ENCODE results near the gene TBX22.
"Not testable (repeated sequence)": the region's sequence is repeated elsewhere in the genome, so short reads cannot be mapped to it uniquely, and the experiment has no call there.

TBX22 gene

GRCh38 chrX:80014141-80014940, at the start of gene TBX22:
Gene TBX22 (plus strand): TSS chrX:80014753. CDS start chrX:80022270, 7,517 bp downstream.
- no peak for DNase-seq

GRCh38 chrX:79975605-79976004, 38.9 kb upstream of the TBX22 start:
- DNase-seq: no peak

GRCh38 chrX:80004458-80004857, 10.1 kb upstream of the TBX22 start:
- DNase-seq: no peak

DNA sequence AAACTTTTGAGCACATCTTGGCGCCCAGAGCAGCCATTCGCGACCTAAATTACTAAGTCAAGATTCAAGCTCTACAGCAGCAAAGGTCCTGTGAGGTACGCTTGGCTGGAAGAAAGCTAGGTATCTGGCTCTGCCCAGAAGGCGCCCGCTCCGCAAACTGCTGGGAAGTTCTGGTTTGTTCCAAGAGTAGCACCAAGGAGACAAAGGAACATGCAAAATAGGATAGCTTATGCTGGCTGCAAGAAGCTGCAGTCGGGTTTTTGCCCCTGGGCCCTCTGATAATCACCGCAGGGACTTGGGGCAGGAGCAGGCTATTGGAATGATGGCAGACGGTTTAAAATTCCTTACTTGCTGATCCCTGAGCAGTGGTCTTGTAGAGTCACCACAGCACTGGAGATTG, 3.0 kb upstream of the TBX22 start:
- DNase-seq: no peak

GRCh38 chrX:80016182-80016581, 1.6 kb downstream of the TBX22 start:
- no peak for DNase-seq

DNA sequence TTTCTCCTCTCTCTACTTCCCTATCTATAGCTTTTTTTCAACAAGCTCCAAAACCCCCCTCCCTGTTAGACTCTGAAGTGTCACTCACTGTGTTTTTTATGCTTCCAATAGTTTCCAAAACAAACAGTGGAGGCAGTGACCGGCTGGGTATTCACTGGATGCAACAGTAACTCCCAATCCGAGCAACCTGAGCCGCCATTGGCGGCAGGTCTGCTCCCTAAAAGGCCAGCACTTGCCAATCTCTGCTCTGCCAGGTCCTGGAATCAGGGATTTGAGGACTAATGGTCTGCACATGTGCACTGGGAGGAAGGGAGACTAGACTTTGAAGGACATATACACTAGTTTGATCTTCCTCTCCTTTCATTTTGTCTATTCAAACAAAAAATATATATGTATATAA, 7.1 kb downstream of the TBX22 start:
- no peak for DNase-seq

DNA sequence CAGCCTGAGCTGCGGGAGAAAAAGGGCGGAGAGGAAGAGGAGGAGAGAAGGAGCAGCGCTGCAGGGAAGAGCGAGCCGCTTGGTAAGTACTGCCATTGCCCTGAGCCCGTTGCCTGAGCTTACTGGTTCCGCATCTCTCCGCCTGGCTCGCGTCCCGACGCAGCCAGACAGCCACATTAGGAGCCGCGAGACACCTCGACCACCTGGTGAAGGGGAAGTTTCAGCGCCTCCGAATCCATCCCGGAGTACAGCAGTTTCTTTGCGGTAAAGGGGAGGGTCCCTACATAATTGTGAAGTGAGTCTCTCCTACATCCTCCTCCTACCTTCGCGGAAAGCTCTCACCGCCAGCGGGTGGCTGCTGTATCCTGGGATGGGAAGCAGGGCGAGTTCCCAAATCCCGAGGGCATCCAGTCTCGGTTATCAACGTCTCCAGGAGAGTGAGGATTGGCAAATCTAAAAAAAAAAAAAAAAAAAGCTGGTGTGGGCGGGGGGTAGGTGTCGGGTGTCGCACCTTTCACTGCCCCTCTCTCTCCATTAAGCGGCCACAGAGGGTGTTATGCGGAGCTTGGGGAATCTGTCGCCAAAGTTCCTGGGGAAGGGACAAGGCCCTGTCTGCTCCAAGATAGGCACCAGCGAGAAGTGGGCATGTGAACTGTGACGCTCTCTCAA, 7.9 kb downstream of the TBX22 start:
- no peak for DNase-seq

DNA sequence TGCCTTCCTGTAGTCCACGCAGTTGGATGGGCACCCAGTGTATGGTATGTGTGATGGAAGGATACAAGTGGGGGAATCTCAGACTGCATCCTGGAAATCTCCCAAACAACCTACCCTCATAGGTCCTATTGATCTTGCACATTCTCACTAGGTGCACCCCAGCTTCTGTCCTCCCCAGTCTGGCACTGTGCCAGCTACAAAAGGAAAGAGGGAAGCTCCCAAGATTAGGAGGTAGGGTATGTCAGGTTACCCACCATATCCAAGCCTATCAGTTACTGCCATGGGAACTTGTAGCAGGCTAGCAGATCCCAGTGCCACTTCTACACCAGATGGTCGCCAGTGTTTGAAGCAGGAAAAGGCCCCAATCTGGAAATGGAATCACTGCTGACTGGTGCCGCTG, 11.6 kb downstream of the TBX22 start:
- no peak for DNase-seq

DNA sequence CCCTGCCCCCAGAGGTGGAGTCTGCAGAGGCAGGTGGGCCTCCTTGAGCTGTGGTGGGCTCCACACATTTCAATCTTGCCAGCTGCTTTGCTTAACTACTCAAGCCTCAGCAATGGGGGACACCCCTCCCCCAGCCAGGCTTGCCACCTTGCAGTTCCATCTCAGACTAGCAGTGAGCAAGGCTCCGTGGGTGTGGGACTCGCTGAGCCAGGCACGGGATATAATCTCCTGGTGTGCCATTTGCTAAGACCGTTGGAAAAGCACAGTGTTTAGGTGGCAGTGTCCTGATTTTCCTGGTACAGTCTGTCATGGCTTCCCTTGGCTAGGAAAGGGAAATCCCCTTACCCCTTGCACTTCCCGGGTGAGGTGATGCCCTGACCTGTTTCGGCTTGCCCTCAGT, 51.6 kb downstream of the TBX22 start:
- DNase-seq: not testable (repeated sequence)

- not testable (repeated sequence) for DNase-seq
Measured at GRCh38 chrX:80075625-80076024, 61.1 kb downstream of the TBX22 start.
